GM12878 (cell line): ENCODE measurements around the gene BTF3. TPM values are rescaled to one million over a fixed set of nuclear protein-coding genes. Genes with fewer than 3 reads are reported as not detected.

ENCODE experiments used
- ATAC-seq: fragments of 200-7000 bp; cut with Tn5 transposase; 3 replicates; pipeline ENCODE4 v1.9.1; 2020; ENCODE audit warnings: mild to moderate bottlenecking, moderate library complexity
- BruUV-seq: library from RNA; stranded (reverse); fragments of 400-500 nt; replicated peaks from 2 replicates; lab custom pipeline; 2021; lab: Mats Ljungman, UMichigan
- CTCF ChIA-PET: fragments of 300-600 bp; sonication (Branson Sonifier 250); formaldehyde crosslinking; extraction: SDS; loops from one replicate; lab custom pipeline; 2021; ENCODE audit warnings: inconsistent platforms; lab: Yijun Ruan, JAX
- POLR2A ChIA-PET: fragments of 350-600 bp; formaldehyde crosslinking; extraction: SDS; loops from one replicate; lab custom pipeline; 2021; ENCODE audit warnings: inconsistent platforms; lab: Charles Lee
- RAD21 ChIA-PET: fragments of 300-600 bp; sonication (Branson Sonifier 250); formaldehyde crosslinking; loops from one replicate; lab custom pipeline; 2023; ENCODE audit warnings: antibody characterized with exemption; ENCODE audit not compliant: unreplicated experiment; lab: Charles Lee
- SMC1A ChIA-PET: fragments of 300-600 bp; sonication (Branson Sonifier 250); formaldehyde crosslinking; loops from one replicate; lab custom pipeline; 2023; ENCODE audit not compliant: unreplicated experiment, uncharacterized antibody; lab: Charles Lee
- DNase-seq: peaks from one replicate; pipeline ENCODE4 v3.0.0-alpha.2; 2011; ENCODE audit warnings: low read depth, low spot score
- FAIRE-seq: peaks from 3 replicates; lab custom pipeline; 2011; peaks lifted over from hg19 to GRCh38; lab: Jason Lieb, UNC
- H2AFZ ChIP-seq: 2 replicates; pipeline ENCODE4 v1.6.0; 2011; ENCODE audit warnings: low read depth, low read length, control low read depth; ENCODE audit not compliant: control insufficient read depth
- H3K27ac ChIP-seq: 2 replicates; pipeline ENCODE4 v1.5.1; 2011; ENCODE audit warnings: control low read depth; ENCODE audit not compliant: control insufficient read depth, insufficient read depth
- H3K27me3 ChIP-seq, 2 experiments: replicated peaks in 1 of 2; 2 replicates each; pipeline versions ENCODE4 v1.6.0 to v1.6.1; 2011; ENCODE audit warnings: low read length in 1 of 2; ENCODE audit not compliant: control insufficient read depth in 2 of 2, insufficient read depth in 2 of 2
- H3K36me3 ChIP-seq, 2 experiments: 2 replicates each; pipeline ENCODE4 v1.5.1; 2011; ENCODE audit warnings: low read length in 1 of 2; ENCODE audit not compliant: control insufficient read depth in 2 of 2, insufficient read depth in 2 of 2
- H3K4me1 ChIP-seq: 2 replicates; pipeline ENCODE4 v1.6.1; 2011; ENCODE audit warnings: mild to moderate bottlenecking, low read length, moderate library complexity, mixed read lengths; ENCODE audit not compliant: control insufficient read depth, insufficient read depth
- H3K4me2 ChIP-seq: 2 replicates; pipeline ENCODE4 v1.6.0; 2011; ENCODE audit warnings: control low read depth; ENCODE audit not compliant: control insufficient read depth, insufficient read depth
- H3K4me3 ChIP-seq: fragments of 200-600 bp; sonication (generic); 2 replicates; pipeline ENCODE4 v1.5.1; 2016
- H3K79me2 ChIP-seq: 2 replicates; pipeline ENCODE4 v1.6.0; 2011; ENCODE audit warnings: low read length; ENCODE audit not compliant: control insufficient read depth, insufficient read depth
- H3K9ac ChIP-seq: 2 replicates; pipeline ENCODE4 v1.8.0; 2011; ENCODE audit warnings: low read length, control low read depth, mixed read lengths; ENCODE audit not compliant: control insufficient read depth, insufficient read depth
- H3K9me3 ChIP-seq: replicated peaks from 3 replicates; pipeline ENCODE4 v1.5.1; 2011; ENCODE audit warnings: mild to moderate bottlenecking, low read length; ENCODE audit not compliant: control insufficient read depth, insufficient read depth
- H4K20me1 ChIP-seq: 2 replicates; pipeline ENCODE4 v1.6.0; 2011; ENCODE audit not compliant: control insufficient read depth, insufficient read depth
- BRCA1 ChIP-seq: IDR thresholded peaks from 2 replicates; pipeline ENCODE4 v1.6.1; 2011; ENCODE audit warnings: low read depth, low read length, improper control_type of control experiment
- CBX5 ChIP-seq: sonication (generic); IDR thresholded peaks from 2 replicates; pipeline ENCODE4 v1.6.1; 2016; ENCODE audit warnings: low read depth, moderate library complexity, mild to moderate bottlenecking, inconsistent platforms
- HDAC2 ChIP-seq: fragments of 200-600 bp; sonication (generic); IDR thresholded peaks from 2 replicates; pipeline ENCODE4 v1.6.1; 2017
- HDGF ChIP-seq: fragments of 450-650 bp; IDR thresholded peaks from 2 replicates; pipeline ENCODE4 v1.6.1; 2016; ENCODE audit warnings: antibody characterized with exemption
- KLF5 ChIP-seq: fragments of 450-650 bp; IDR thresholded peaks from 2 replicates; pipeline ENCODE4 v1.6.1; 2014; ENCODE audit warnings: mild to moderate bottlenecking; ENCODE audit not compliant: partially characterized antibody
- NFXL1 ChIP-seq: fragments of 450-650 bp; IDR thresholded peaks from 2 replicates; pipeline ENCODE4 v1.6.1; 2017; ENCODE audit warnings: antibody characterized with exemption, mild to moderate bottlenecking, borderline replicate concordance
- POLR2A ChIP-seq: IDR thresholded peaks from 2 replicates; pipeline ENCODE4 v1.6.1; 2011; ENCODE audit warnings: low read depth, mild to moderate bottlenecking, low read length
- POLR2AphosphoS5 ChIP-seq: IDR thresholded peaks from 2 replicates; pipeline ENCODE4 v1.6.1; 2011; ENCODE audit warnings: mild to moderate bottlenecking, low read length, inconsistent platforms
- RCOR1 ChIP-seq: conservative IDR thresholded peaks from 2 replicates; pipeline ENCODE4 v1.6.1; 2012; ENCODE audit warnings: low read depth, low read length, improper control_type of control experiment
- RELA ChIP-seq: fragments of 450-650 bp; IDR thresholded peaks from 2 replicates; pipeline ENCODE4 v1.8.0; 2014; ENCODE audit warnings: borderline replicate concordance; ENCODE audit not compliant: partially characterized antibody
- SIX5 ChIP-seq: IDR thresholded peaks from 2 replicates; pipeline ENCODE4 v1.6.1; 2011; ENCODE audit warnings: mild to moderate bottlenecking, low read depth, low read length, moderate library complexity; ENCODE audit not compliant: severe bottlenecking
- SMC3 ChIP-seq: IDR thresholded peaks from 2 replicates; pipeline ENCODE4 v1.6.1; 2011; ENCODE audit warnings: low read length, improper control_type of control experiment, borderline replicate concordance
- SREBF2 ChIP-seq: IDR thresholded peaks from 2 replicates; pipeline ENCODE4 v1.6.1; 2012; ENCODE audit warnings: mild to moderate bottlenecking, low read length
- WRNIP1 ChIP-seq: IDR thresholded peaks from 2 replicates; pipeline ENCODE4 v1.6.1; 2011; ENCODE audit warnings: low read depth, low read length, improper control_type of control experiment, borderline replicate concordance
- ZNF24 ChIP-seq: fragments of 450-650 bp; IDR thresholded peaks from 2 replicates; pipeline ENCODE4 v1.6.1; 2017; ENCODE audit warnings: antibody characterized with exemption, mild to moderate bottlenecking
- WGBS: methylation state at CpG from one replicate; pipeline ENCODE4 v1.1.6; 2016; ENCODE audit warnings: low lambda C conversion rate; ENCODE audit not compliant: insufficient replicate concordance, insufficient coverage; ENCODE audit errors: missing lambda C conversion rate; 5-methylcytosine and 5-hydroxymethylcytosine counted together
- in situ Hi-C: fragments of 300-500 bp; cut with MboI; formaldehyde crosslinking; loops from 9 replicates; pipeline ENCODE4 v1.14.3; 2018; ENCODE audit warnings: mixed read lengths
- intact Hi-C: fragments of 100-400 bp; cut with micrococcal nuclease; formaldehyde crosslinking; loops from one replicate; pipeline ENCODE4 v1.14.2; 2022; ENCODE audit not compliant: unreplicated experiment
- polyA plus RNA-seq, 11 experiments: library from polyadenylated mRNA; depleted of rRNA in 4 of 11; unstranded in 6 of 11; stranded (reverse) in 5 of 11; fragments of >200 nt; fragmentation: Nextera tagmentation in 4 of 11; fragmentation: Illumina TruSeq in 1 of 11; extraction: Ambion mirVana in 4 of 11; extraction: Trizol in 1 of 11; gene quantifications; 1 replicate in 1 of 11; 2 replicates in 10 of 11; pipeline versions ENCODE4 v1.2.1 to v1.2.3, GENCODE V29; 2011 to 2016; ENCODE audit warnings: inconsistent platforms in 2 of 11, missing spikeins in 2 of 11, low read depth in 1 of 11
- total RNA-seq, 4 experiments: library from RNA; depleted of rRNA in 3 of 4; stranded (reverse); fragments of >200 nt in 3 of 4; fragmentation: Illumina TruSeq in 1 of 4; extraction: Trizol in 1 of 4; gene quantifications; 2 replicates each; pipeline versions ENCODE4 v1.2.1 to v1.2.3, GENCODE V29; 2013 to 2021
- TF ChIP-seq, protein P1 (sequence below): fragments of 450-650 bp; IDR thresholded peaks from 2 replicates; pipeline ENCODE4 v1.6.1; 2016; ENCODE audit warnings: mild to moderate bottlenecking
- TF ChIP-seq, protein P2 (sequence below): IDR thresholded peaks from 2 replicates; pipeline ENCODE4 v1.6.1; 2012; ENCODE audit warnings: low read depth, low read length, improper control_type of control experiment

Gene BTF3
- total and polyA plus RNA-seq, 10 of the 15 experiments (the other 5 are each of a cell fraction or from before 2014, with no cell fraction given), result 492 to 1,650 (median 904) TPM

DNA sequence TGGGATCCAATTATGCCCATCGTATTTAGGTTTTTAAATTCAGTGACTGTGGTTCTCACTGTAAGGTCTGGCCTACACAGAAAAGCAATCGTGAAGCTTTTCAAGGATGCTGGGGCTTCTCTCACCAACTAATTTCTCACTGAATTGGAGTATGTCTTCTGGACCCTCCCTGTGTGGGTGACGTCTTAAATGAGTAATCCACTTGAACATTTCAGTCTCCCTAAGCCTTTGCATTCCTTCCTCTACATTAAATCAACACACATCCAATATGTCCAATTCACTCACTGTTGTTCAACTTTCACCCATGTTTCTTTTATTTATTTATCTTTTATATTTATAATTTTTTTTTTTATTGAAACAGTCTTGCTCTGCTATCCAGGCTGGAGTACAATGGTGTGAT lies 12.5 kb upstream of the BTF3 start (continued):
- TF ChIP-seq, protein P1, sequence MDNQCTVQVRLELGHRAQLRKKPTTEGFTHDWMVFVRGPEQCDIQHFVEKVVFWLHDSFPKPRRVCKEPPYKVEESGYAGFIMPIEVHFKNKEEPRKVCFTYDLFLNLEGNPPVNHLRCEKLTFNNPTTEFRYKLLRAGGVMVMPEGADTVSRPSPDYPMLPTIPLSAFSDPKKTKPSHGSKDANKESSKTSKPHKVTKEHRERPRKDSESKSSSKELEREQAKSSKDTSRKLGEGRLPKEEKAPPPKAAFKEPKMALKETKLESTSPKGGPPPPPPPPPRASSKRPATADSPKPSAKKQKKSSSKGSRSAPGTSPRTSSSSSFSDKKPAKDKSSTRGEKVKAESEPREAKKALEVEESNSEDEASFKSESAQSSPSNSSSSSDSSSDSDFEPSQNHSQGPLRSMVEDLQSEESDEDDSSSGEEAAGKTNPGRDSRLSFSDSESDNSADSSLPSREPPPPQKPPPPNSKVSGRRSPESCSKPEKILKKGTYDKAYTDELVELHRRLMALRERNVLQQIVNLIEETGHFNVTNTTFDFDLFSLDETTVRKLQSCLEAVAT, result no peak
- TF ChIP-seq, protein P2, sequence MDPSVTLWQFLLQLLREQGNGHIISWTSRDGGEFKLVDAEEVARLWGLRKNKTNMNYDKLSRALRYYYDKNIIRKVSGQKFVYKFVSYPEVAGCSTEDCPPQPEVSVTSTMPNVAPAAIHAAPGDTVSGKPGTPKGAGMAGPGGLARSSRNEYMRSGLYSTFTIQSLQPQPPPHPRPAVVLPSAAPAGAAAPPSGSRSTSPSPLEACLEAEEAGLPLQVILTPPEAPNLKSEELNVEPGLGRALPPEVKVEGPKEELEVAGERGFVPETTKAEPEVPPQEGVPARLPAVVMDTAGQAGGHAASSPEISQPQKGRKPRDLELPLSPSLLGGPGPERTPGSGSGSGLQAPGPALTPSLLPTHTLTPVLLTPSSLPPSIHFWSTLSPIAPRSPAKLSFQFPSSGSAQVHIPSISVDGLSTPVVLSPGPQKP, result no peak
- TF ChIP-seq WRNIP1, result no peak
- TF ChIP-seq SMC3, result no peak
- no peak for TF ChIP-seq RCOR1
- no peak for TF ChIP-seq NFXL1
- no peak for TF ChIP-seq HDAC2
- TF ChIP-seq SIX5, result no peak
- no peak for TF ChIP-seq SREBF2
- TF ChIP-seq, all 136 proteins: peak for 0

DNA sequence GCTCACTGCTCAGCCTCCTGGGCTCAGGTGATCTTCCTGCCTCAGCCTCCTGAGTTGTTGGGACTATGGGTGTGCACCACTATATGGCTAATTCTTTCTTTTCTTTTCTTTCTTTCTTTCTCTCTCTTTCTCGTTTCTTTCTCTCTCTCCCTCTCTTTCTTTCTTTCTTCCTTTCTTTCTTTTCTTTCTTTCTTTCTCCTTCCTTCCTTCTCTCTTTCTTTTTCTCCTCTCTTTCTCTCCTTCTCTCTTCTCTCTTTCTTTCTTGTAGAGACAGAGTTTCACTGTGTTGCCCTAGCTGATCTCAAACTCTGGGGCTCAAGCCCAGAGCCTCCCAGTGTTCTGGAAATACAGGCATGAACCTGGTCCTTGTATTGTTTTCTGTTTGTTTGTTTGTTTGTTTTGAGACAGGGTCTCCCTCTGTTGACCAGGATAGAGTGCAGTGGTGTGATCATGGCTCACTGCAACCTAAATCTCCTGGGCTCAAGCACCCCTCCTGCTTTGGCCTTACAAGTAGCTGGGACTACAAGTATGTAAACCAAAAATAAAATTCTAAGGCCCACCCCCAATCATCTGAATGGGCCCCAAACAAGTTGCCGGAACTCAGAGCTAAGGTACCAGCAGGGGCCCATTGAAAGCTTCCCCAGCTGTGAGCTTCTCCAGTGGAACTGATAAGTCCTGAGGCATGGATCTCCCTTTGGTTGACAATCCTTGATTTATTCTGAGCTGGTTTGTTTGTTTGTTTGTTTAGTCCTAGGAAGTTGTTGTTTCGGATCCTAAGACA lies 11.9 kb upstream of the BTF3 start:
- H2AFZ ChIP-seq, result no peak overlapping the region
- 8% methylated on average over 3 of the region's 3 CpGs for WGBS
- BruUV-seq, result no TSS peak
- H3K9me3 ChIP-seq, result no peaks in the 10 kb centered on the region
- H4K20me1 ChIP-seq, result no peaks in the 10 kb centered on the region
- POLR2A ChIA-PET, result no interaction called here
- DNase-seq, result no peak
- in situ Hi-C loops, result no loop called here
- RAD21 ChIA-PET, result interaction anchor here (1.2 kb wide), 1 partner anchor 17 kb away, joined by 3 read pairs; no protein-coding TSS in a partner anchor
- SMC1A ChIA-PET, result no interaction called here
- H3K4me3 ChIP-seq, result no peak overlapping the region
- no peak overlapping the region for H3K4me2 ChIP-seq
- CTCF ChIA-PET, result interaction anchor here (0.9 to 1.1 kb wide), 2 partner anchors 10 to 30 kb away, joined by 3 read pairs; no protein-coding TSS in a partner anchor
- no peak overlapping the region for H3K27ac ChIP-seq
- H3K27me3 ChIP-seq, result peaks cover 0 to 4% of the 10 kb centered on the region in 2 experiments; a peak in 2 of 4 replicates
- no peaks in the 10 kb centered on the region for H3K4me1 ChIP-seq
- ATAC-seq, result no peak
- TF ChIP-seq RELA, result no peak
- no peak for TF ChIP-seq HDAC2
- no peak for TF ChIP-seq CBX5
- TF ChIP-seq POLR2A, result no peak
- TF ChIP-seq POLR2AphosphoS5, result no peak
- no peak for TF ChIP-seq BRCA1
- no peak for TF ChIP-seq HDGF
- TF ChIP-seq KLF5, result no peak
- TF ChIP-seq ZNF24, result no peak
- no peak for FAIRE-seq
- no peaks in the 10 kb centered on the region for H3K36me3 ChIP-seq
- no peak overlapping the region for H3K9ac ChIP-seq
- no peaks in the 10 kb centered on the region for H3K79me2 ChIP-seq
- intact Hi-C loops, result no loop called here
